PFSK-1 (cell line): ENCODE measurements around the gene PRKAG2.

Experiments used
- FOXP2 ChIP-seq: optimal IDR thresholded peaks from 2 replicates; pipeline ENCODE3; 2011; ENCODE audit warnings: borderline replicate concordance, control low read depth, inconsistent platforms; ENCODE audit not compliant: insufficient read depth; ENCODE audit errors: extremely low read length, extremely low read depth
- POLR2AphosphoS5 ChIP-seq: IDR thresholded peaks from 2 replicates; pipeline ENCODE4 v1.6.1; 2012; ENCODE audit warnings: low read depth, mild to moderate bottlenecking, control low read depth, low read length, moderate library complexity
- TF ChIP-seq, protein P1 (sequence below), 2 experiments: IDR thresholded peaks; 2 replicates each; pipeline versions ENCODE4 v1.6.1 to v1.8.0; 2011 to 2012; ENCODE audit warnings: low read depth in 2 of 2, low read length in 2 of 2, control low read depth in 1 of 2, inconsistent platforms in 1 of 2, mild to moderate bottlenecking in 1 of 2, moderate library complexity in 1 of 2; ENCODE audit not compliant: insufficient read depth in 1 of 2

DNA sequence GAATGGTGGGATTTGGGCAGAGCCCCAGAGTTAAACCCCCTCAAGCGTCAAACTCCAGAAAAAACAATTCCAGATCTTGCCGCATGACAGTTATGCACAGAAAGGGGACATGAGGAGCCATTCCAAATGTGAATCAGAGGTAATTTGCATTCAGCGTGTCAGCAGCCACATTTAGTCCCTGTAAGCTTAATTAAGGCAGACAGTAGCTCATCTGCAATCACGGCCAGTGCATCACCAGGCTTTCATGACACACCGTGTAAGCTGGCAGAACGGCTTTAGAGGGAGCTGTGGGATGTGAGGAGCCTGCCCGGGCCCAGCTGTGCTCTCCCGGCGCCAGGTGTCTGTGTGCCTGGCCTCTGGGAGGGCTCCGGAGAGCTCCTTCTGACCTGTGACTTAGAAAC lies 18.7 kb upstream of the PRKAG2 start:
- no peak for TF ChIP-seq POLR2AphosphoS5
- TF ChIP-seq FOXP2: no peak
- TF ChIP-seq, protein P1, sequence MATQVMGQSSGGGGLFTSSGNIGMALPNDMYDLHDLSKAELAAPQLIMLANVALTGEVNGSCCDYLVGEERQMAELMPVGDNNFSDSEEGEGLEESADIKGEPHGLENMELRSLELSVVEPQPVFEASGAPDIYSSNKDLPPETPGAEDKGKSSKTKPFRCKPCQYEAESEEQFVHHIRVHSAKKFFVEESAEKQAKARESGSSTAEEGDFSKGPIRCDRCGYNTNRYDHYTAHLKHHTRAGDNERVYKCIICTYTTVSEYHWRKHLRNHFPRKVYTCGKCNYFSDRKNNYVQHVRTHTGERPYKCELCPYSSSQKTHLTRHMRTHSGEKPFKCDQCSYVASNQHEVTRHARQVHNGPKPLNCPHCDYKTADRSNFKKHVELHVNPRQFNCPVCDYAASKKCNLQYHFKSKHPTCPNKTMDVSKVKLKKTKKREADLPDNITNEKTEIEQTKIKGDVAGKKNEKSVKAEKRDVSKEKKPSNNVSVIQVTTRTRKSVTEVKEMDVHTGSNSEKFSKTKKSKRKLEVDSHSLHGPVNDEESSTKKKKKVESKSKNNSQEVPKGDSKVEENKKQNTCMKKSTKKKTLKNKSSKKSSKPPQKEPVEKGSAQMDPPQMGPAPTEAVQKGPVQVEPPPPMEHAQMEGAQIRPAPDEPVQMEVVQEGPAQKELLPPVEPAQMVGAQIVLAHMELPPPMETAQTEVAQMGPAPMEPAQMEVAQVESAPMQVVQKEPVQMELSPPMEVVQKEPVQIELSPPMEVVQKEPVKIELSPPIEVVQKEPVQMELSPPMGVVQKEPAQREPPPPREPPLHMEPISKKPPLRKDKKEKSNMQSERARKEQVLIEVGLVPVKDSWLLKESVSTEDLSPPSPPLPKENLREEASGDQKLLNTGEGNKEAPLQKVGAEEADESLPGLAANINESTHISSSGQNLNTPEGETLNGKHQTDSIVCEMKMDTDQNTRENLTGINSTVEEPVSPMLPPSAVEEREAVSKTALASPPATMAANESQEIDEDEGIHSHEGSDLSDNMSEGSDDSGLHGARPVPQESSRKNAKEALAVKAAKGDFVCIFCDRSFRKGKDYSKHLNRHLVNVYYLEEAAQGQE (IDR thresholded peaks at IDR 0.05; ENCODE audit: insufficient read depth in 1 of 2, low read depth in 2 of 2, low read length in 2 of 2): no peak
